ENCODE data around the gene C12orf54.

DNA sequence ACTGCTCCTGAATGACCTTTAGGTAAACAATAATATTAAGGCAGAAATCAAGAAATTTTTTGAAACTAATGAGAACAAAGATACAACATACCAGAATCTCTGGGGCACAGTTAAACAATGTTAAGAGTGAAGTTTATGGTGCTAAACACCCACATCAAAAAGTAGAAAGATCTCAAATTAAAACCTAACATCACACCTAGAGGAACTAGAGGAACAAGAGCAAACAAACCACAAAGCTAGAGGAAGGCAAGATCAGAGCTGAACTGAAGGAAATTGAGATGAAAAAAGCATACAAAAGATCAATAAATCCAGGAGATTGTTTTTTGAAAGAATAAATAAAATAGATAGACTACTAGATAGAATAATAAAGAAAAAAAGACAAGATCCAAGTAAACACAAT lies 50.3 kb downstream of the C12orf54 start:
- TF ChIP-seq CTCF (IDR thresholded peaks at IDR 0.05) (no peak), POLR2A (IDR thresholded peaks at IDR 0.05) (no peak)
